ENCODE data around the gene MCTP1.

- TF ChIP-seq CTCF (IDR thresholded peaks at IDR 0.05; ENCODE audit: low read depth, low read length) (no peak), EZH2phosphoT487 (IDR thresholded peaks at IDR 0.05; ENCODE audit: low read depth) (no peak)
Measured at GRCh38 chr5:94818904-94819303, 466.0 kb downstream of the MCTP1 start.

Measured in OCI-LY3 (cell line).